ENCODE measurements around the gene NPR3. TPM values are rescaled to one million over a fixed set of nuclear protein-coding genes. Genes with fewer than 3 reads are reported as not detected.

Gene NPR3
- polyA plus RNA-seq, 1 of the 3 experiments (the other 2 are of a cell fraction), result 35.8 TPM

- Histone ChIP-seq H3K27me3 (ENCODE audit: insufficient read depth) (no peaks in the 10 kb centered on the region), H3K4me3 (ENCODE audit: low read depth in 2 of 2, low read length in 1 of 2) (peak overlapping the region; percentile 65 to 77; a peak in 3 of 4 replicates), H3K4me2 (peak overlapping the region; percentile 82), H3K9ac (peak overlapping the region; percentile 91), H4K20me1 (ENCODE audit: insufficient read depth) (no peaks in the 10 kb centered on the region), H3K79me2 (ENCODE audit: insufficient read depth) (peaks cover 76% of the 10 kb centered on the region), H3K27ac (ENCODE audit: low read depth in 2 of 2, low read length in 1 of 2) (peak overlapping the region in 1 of 2 experiments; percentile 95; a peak in 2 of 4 replicates), H3K9me2 (no peaks in the 10 kb centered on the region), H3K36me3 (replicated peaks in 1 of 2; ENCODE audit: control insufficient read depth in 1 of 2, insufficient read depth in 2 of 2, low read length in 1 of 2) (peaks cover 0 to 27% of the 10 kb centered on the region in 2 experiments), H3F3A (replicated peaks; ENCODE audit: insufficient read depth) (peaks cover 35% of the 10 kb centered on the region), H3K4me1 (ENCODE audit: control insufficient read depth in 1 of 2, insufficient read depth in 2 of 2, low read depth in 1 of 2, low read length in 1 of 2) (peaks cover 6 to 12% of the 10 kb centered on the region in 2 experiments; a peak in 1 of 4 replicates), H3K9me3 (peaks cover 6% of the 10 kb centered on the region; the same call in 1 of the 2 replicates), H2AFZ (ENCODE audit: low read depth) (peak overlapping the region; percentile 30; the same call in 1 of the 2 replicates)
- peak; percentile 21 for DNase-seq
- WGBS (ENCODE audit: low lambda C conversion rate), result 33% methylated on average over 25 of the region's 30 CpGs
- TF ChIP-seq FOSL2 (IDR thresholded peaks at IDR 0.05; ENCODE audit: borderline replicate concordance, low read depth), result no peak
- TF ChIP-seq POLR2AphosphoS5 (IDR thresholded peaks at IDR 0.05; ENCODE audit: low read depth, low read length), result no peak
- TF ChIP-seq USF2 (IDR thresholded peaks at IDR 0.05; ENCODE audit: borderline replicate concordance, low read depth, low read length), result no peak
- TF ChIP-seq JUND (IDR thresholded peaks at IDR 0.05), result no peak
- POLR2A ChIA-PET, result no interaction called here
- CTCF ChIA-PET, result no interaction called here
Observed at GRCh38 chr5:32713361-32713769, 2.2 kb downstream of the NPR3 start.

- Histone ChIP-seq H3K9me3 (peaks cover 8% of the 10 kb centered on the region), H3F3A (replicated peaks; ENCODE audit: insufficient read depth) (peaks cover 35% of the 10 kb centered on the region), H3K4me3 (ENCODE audit: low read depth in 2 of 2, low read length in 1 of 2) (peak overlapping the region; percentile 65 to 77; a peak in 3 of 4 replicates), H3K9me2 (no peaks in the 10 kb centered on the region), H3K4me2 (peak overlapping the region; percentile 82), H3K79me2 (ENCODE audit: insufficient read depth) (peaks cover 81% of the 10 kb centered on the region), H3K27me3 (ENCODE audit: insufficient read depth) (no peaks in the 10 kb centered on the region), H4K20me1 (ENCODE audit: insufficient read depth) (no peaks in the 10 kb centered on the region), H3K27ac (ENCODE audit: low read depth in 2 of 2, low read length in 1 of 2) (peak overlapping the region in 1 of 2 experiments; percentile 95; a peak in 2 of 4 replicates), H3K9ac (peak overlapping the region; percentile 91), H3K4me1 (ENCODE audit: control insufficient read depth in 1 of 2, insufficient read depth in 2 of 2, low read depth in 1 of 2, low read length in 1 of 2) (peaks cover 2 to 11% of the 10 kb centered on the region in 2 experiments; a peak in 1 of 4 replicates), H3K36me3 (replicated peaks in 1 of 2; ENCODE audit: control insufficient read depth in 1 of 2, insufficient read depth in 2 of 2, low read length in 1 of 2) (peaks cover 0 to 31% of the 10 kb centered on the region in 2 experiments), H2AFZ (ENCODE audit: low read depth) (peak overlapping the region; percentile 30; the same call in 1 of the 2 replicates)
- POLR2A ChIA-PET, result no interaction called here
- peak; percentile 26 for DNase-seq
- 26% methylated on average over 12 of the region's 37 CpGs for WGBS (ENCODE audit: low lambda C conversion rate)
- CTCF ChIA-PET, result no interaction called here
- no peak for TF ChIP-seq USF2 (IDR thresholded peaks at IDR 0.05; ENCODE audit: borderline replicate concordance, low read depth, low read length)
- TF ChIP-seq POLR2AphosphoS5 (IDR thresholded peaks at IDR 0.05; ENCODE audit: low read depth, low read length), result no peak; the same call in 1 of the 2 replicates
- no peak for TF ChIP-seq CHD2 (IDR thresholded peaks at IDR 0.05; ENCODE audit: low read length, partially characterized antibody)
- no peak for TF ChIP-seq TCF12 (IDR thresholded peaks at IDR 0.05)
- TF ChIP-seq RAD21 (IDR thresholded peaks at IDR 0.05; ENCODE audit: low read length), result no peak
- no peak for TF ChIP-seq ZBTB33 (IDR thresholded peaks at IDR 0.05; ENCODE audit: borderline replicate concordance, low read depth)
- no peak for TF ChIP-seq NRF1 (IDR thresholded peaks at IDR 0.05; ENCODE audit: low read depth, low read length)
- TF ChIP-seq IRF3 (IDR thresholded peaks at IDR 0.05; ENCODE audit: low read depth, low read length), result no peak
- no peak for TF ChIP-seq GATA2 (CRISPR knock-in tag; IDR thresholded peaks at IDR 0.05)
- TF ChIP-seq EP300 (IDR thresholded peaks at IDR 0.05; ENCODE audit: borderline replicate concordance in 1 of 2, low read depth in 1 of 2, low read length in 1 of 2), result 0 out of 4 replicates have a peak, but pooled peaks of 1 of the 2 experiments have one; percentile 6
- no peak for TF ChIP-seq FOSL2 (IDR thresholded peaks at IDR 0.05; ENCODE audit: borderline replicate concordance, low read depth)
- TF ChIP-seq EZH2phosphoT487 (IDR thresholded peaks at IDR 0.05; ENCODE audit: borderline replicate concordance, low read depth), result no peak
- no peak; the same call in 1 of the 2 replicates for TF ChIP-seq CTCF (IDR thresholded peaks at IDR 0.05)
- no peak for TF ChIP-seq NFIC (IDR thresholded peaks at IDR 0.05; ENCODE audit: borderline replicate concordance)
- no peak for TF ChIP-seq PBX3 (IDR thresholded peaks at IDR 0.05)
- no peak for TF ChIP-seq FOXM1 (IDR thresholded peaks at IDR 0.05; ENCODE audit: low read depth)
Observed at GRCh38 chr5:32713770-32714381, 2.8 kb downstream of the NPR3 start.
